Measurements from ENCODE around the gene DEDD. TPM values are rescaled to one million over a fixed set of nuclear protein-coding genes. Genes with fewer than 3 reads are reported as not detected.

The DEDD gene
- polyA plus RNA-seq, 3 donors = 40.9 to 56.3 (median 42.2) TPM

DNA sequence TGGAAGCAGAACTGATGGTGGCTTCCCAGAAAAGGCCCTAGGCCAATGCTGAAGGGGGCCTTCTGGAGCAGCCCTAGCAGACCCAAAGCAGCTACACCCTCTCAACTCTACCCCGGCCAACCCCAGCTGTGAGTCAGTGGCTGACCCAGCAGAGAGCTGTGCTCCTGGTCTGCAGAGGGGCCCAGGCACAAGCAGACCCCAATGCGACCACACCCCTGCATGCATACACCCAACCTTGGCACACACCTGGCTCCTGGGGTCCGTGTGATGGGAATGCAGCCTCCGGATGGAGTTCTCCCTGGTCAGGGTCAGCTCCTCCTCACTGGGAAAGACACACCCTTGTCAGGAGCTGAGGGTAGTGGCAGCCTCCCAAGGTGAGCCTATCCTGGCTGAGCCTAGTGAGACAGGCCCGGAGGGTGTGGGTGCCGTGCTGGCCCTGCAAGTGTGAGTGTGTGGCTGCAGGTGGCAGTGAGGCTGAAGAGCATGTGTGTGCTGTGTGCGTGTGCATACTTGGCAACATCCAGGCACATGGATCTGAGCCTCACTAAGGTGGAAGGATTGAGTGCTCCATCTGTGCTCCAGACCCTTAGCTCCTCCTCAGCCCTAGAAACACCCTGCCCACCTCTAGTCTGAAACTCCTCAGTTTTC is 58.9 kb downstream of the DEDD start:
- Histone ChIP-seq H3K4me3 (replicated peaks in 1 of 3; ENCODE audit: low read depth in 2 of 3, low read length in 3 of 3) (no peak overlapping the region), H4K20me1 (ENCODE audit: insufficient read depth, low read length) (no peaks in the 10 kb centered on the region), H3K27me3 (ENCODE audit: control insufficient read depth in 2 of 2, insufficient read depth in 2 of 2, low read length in 2 of 2) (no peaks in the 10 kb centered on the region), H2AFZ (ENCODE audit: insufficient read depth, low read depth, low read length, poor library complexity, severe bottlenecking) (no peak overlapping the region), H3K4me2 (replicated peaks; ENCODE audit: extremely low read depth, low read length, poor library complexity, severe bottlenecking) (no peak overlapping the region), H3K9me3 (replicated peaks in 1 of 2; ENCODE audit: control insufficient read depth in 1 of 2, insufficient read depth in 1 of 2, low read length in 2 of 2) (no peaks in the 10 kb centered on the region), H3K79me2 (ENCODE audit: insufficient read depth, low read length) (peaks cover 19% of the 10 kb centered on the region), H3K9ac (ENCODE audit: insufficient read depth, low read length, poor library complexity, severe bottlenecking) (no peak overlapping the region), H3K27ac (ENCODE audit: low read depth in 1 of 2, low read length in 2 of 2) (no peak overlapping the region), H3K36me3 (replicated peaks in 1 of 2; ENCODE audit: control insufficient read depth in 1 of 2, insufficient read depth in 2 of 2, low read length in 2 of 2) (no peaks in the 10 kb centered on the region), H3K4me1 (ENCODE audit: control insufficient read depth in 1 of 2, insufficient read depth in 2 of 2, low read length in 2 of 2) (peaks cover 23 to 28% of the 10 kb centered on the region in 2 donors)
- no peak overlapping the region for H3K4me3 Mint-ChIP-seq
- peak overlapping the region in 1 of 7 donors; percentile 76 for H3K27ac Mint-ChIP-seq
- TF ChIP-seq, protein P1, sequence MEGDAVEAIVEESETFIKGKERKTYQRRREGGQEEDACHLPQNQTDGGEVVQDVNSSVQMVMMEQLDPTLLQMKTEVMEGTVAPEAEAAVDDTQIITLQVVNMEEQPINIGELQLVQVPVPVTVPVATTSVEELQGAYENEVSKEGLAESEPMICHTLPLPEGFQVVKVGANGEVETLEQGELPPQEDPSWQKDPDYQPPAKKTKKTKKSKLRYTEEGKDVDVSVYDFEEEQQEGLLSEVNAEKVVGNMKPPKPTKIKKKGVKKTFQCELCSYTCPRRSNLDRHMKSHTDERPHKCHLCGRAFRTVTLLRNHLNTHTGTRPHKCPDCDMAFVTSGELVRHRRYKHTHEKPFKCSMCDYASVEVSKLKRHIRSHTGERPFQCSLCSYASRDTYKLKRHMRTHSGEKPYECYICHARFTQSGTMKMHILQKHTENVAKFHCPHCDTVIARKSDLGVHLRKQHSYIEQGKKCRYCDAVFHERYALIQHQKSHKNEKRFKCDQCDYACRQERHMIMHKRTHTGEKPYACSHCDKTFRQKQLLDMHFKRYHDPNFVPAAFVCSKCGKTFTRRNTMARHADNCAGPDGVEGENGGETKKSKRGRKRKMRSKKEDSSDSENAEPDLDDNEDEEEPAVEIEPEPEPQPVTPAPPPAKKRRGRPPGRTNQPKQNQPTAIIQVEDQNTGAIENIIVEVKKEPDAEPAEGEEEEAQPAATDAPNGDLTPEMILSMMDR (IDR thresholded peaks at IDR 0.05) = no peak
- no peak for DNase-seq
- WGBS (ENCODE audit: insufficient coverage) = 80% methylated on average over 5 of the region's 7 CpGs
- H3K9me3 Mint-ChIP-seq = peaks cover 0 to 2% (median 0%) of the 10 kb centered on the region in 7 donors
- peaks cover 0 to 1% (median 0%) of the 10 kb centered on the region in 3 donors for H3K27me3 Mint-ChIP-seq (ENCODE audit: low read depth in 3 of 3)
- peaks cover 28% of the 10 kb centered on the region for H3K4me1 Mint-ChIP-seq
- intact Hi-C loops (cut with micrococcal nuclease) = loop anchor here in 1 of 2 donors (5.0 kb wide), 1 partner anchor 59 kb away; the partner anchor contains the start of gene DEDD
- no peaks in the 10 kb centered on the region for H3K36me3 Mint-ChIP-seq

DNA sequence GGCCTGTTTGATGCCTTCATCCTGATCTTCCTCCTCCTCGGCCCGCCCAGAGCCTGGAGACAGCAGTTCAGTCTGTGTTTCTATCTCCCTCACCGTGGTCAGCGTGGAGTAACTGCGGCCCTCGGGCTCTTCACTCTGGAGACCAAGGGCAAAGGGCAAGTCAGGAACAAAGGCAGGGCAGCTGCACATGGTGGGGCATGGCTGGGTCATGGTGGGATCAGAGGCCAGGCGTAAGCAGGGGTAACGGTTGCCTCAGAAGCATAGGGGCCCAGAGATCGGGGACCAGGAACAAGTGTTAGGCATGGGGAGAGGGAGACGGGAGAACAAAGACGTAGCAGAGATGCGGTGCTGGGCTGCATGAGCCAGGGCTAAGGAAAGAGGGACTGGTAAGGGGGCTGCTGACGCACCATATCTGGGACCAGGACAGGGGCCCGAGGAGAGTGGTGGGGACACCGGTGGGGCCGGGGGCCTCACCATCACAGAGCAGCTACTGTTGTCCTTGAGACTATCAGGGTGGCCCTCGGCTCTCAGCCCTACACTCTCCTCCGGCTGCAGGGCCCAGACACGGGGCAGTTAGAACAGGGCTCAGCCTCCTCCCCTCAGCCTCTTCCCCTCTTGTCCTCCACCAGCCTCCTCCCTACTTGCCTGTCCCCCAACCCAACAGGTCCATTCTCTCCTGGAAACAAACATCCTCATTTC is 59.6 kb downstream of the DEDD start:
- H3K27ac ChIP-seq (ENCODE audit: low read depth in 1 of 2, low read length in 2 of 2) = no peak overlapping the region
- peaks cover 26% of the 10 kb centered on the region for H3K79me2 ChIP-seq (ENCODE audit: insufficient read depth, low read length)
- DNase-seq = no peak
- peaks cover 25 to 29% of the 10 kb centered on the region in 2 donors for H3K4me1 ChIP-seq (ENCODE audit: control insufficient read depth in 1 of 2, insufficient read depth in 2 of 2, low read length in 2 of 2)
- no peak overlapping the region for H3K4me2 ChIP-seq (replicated peaks; ENCODE audit: extremely low read depth, low read length, poor library complexity, severe bottlenecking)
- no peak overlapping the region for H3K9ac ChIP-seq (ENCODE audit: insufficient read depth, low read length, poor library complexity, severe bottlenecking)
- Mint-ChIP-seq H3K27me3 (ENCODE audit: low read depth in 3 of 3) (peaks cover 0 to 1% (median 0%) of the 10 kb centered on the region in 3 donors), H3K9me3 (peaks cover 0 to 2% (median 0%) of the 10 kb centered on the region in 7 donors), H3K27ac (peak overlapping the region in 1 of 7 donors; percentile 33), H3K4me3 (no peak overlapping the region), H3K4me1 (peaks cover 32% of the 10 kb centered on the region), H3K36me3 (peaks cover 0 to 2% of the 10 kb centered on the region in 2 donors)
- WGBS (ENCODE audit: insufficient coverage) = 93% methylated on average over 19 of the region's 19 CpGs
- TF ChIP-seq, protein P1 (IDR thresholded peaks at IDR 0.05) = no peak
- no peaks in the 10 kb centered on the region for H3K36me3 ChIP-seq (replicated peaks in 1 of 2; ENCODE audit: control insufficient read depth in 1 of 2, insufficient read depth in 2 of 2, low read length in 2 of 2)
- no peak overlapping the region for H3K4me3 ChIP-seq (replicated peaks in 1 of 3; ENCODE audit: low read depth in 2 of 3, low read length in 3 of 3)
- no peaks in the 10 kb centered on the region for H3K27me3 ChIP-seq (ENCODE audit: control insufficient read depth in 2 of 2, insufficient read depth in 2 of 2, low read length in 2 of 2)
- no peaks in the 10 kb centered on the region for H4K20me1 ChIP-seq (ENCODE audit: insufficient read depth, low read length)
- intact Hi-C loops (cut with micrococcal nuclease) = loop anchor here (1.0 to 5.0 kb wide), 2 partner anchors 10 to 59 kb away; partner anchors contain the start of gene DEDD (in 1 of the 2)
- H3K9me3 ChIP-seq (replicated peaks in 1 of 2; ENCODE audit: control insufficient read depth in 1 of 2, insufficient read depth in 1 of 2, low read length in 2 of 2) = no peaks in the 10 kb centered on the region
- H2AFZ ChIP-seq (ENCODE audit: insufficient read depth, low read depth, low read length, poor library complexity, severe bottlenecking) = no peak overlapping the region
